Left lung (tissue), 10 donors: ENCODE measurements around the gene DENND1A. TPM values are rescaled to one million over a fixed set of nuclear protein-coding genes. Genes with fewer than 3 reads are reported as not detected.

ENCODE experiments used
- ATAC-seq: fragments of 200-7000 bp; cut with Tn5 transposase; one replicate; pipeline ENCODE4 v1.9.1; 2020; ENCODE audit warnings: moderate library complexity
- DNase-seq, 4 donors: peaks; one replicate each; pipeline ENCODE4 v3.0.0-alpha.2; 2013 to 2020
- H3K27ac ChIP-seq, 2 donors: fragments of 200-600 bp; sonication (generic) in 1 of 2; one replicate each; pipeline versions ENCODE4 v1.5.0 to v1.8.0; 2020 to 2021
- H3K27me3 ChIP-seq, 2 donors: fragments of 200-600 bp; sonication (generic) in 1 of 2; one replicate each; pipeline versions ENCODE4 v1.5.0 to v1.8.0; 2020 to 2021
- H3K36me3 ChIP-seq, 2 donors: fragments of 200-600 bp; sonication (generic) in 1 of 2; one replicate each; pipeline versions ENCODE4 v1.5.0 to v1.8.0; 2020 to 2021
- H3K4me1 ChIP-seq, 2 donors: fragments of 200-600 bp; one replicate each; pipeline ENCODE4 v1.8.0; 2021
- H3K4me3 ChIP-seq, 2 donors: fragments of 200-600 bp; sonication (generic) in 1 of 2; one replicate each; pipeline versions ENCODE4 v1.5.0 to v1.8.0; 2020 to 2021; ENCODE audit warnings: mild to moderate bottlenecking in 1 of 2
- H3K9me3 ChIP-seq, 2 donors: fragments of 200-600 bp; sonication (generic) in 1 of 2; one replicate each; pipeline versions ENCODE4 v1.5.0 to v1.8.0; 2020 to 2021
- CTCF ChIP-seq, 2 donors: fragments of 200-600 bp; sonication (generic) in 1 of 2; IDR thresholded peaks; one replicate each; pipeline versions ENCODE4 v1.5.0 to v1.8.0; 2021; ENCODE audit warnings: antibody characterized with exemption in 2 of 2
- intact Hi-C, 2 donors: fragments of 100-400 bp; cut with DNase I; formaldehyde crosslinking; loops; one replicate each; pipeline versions ENCODE4 v1.11.2 to v1.14.2; 2022
- polyA plus RNA-seq, 6 donors: library from polyadenylated mRNA; unstranded; fragments of 120-200 nt; gene quantifications; one replicate each; pipeline ENCODE4 v1.2.1, GENCODE V29; 2013; ENCODE audit not compliant: insufficient read length in 6 of 6
- total RNA-seq, 2 donors: library from RNA; stranded (reverse); fragmentation: NEBNext Ultra II Directional; extraction: Animal tissue kit (Norgen Biotek cat#: 25700); gene quantifications; one replicate each; pipeline ENCODE4 v1.2.1, GENCODE V29; 2021
- donor health status: DM: no; HTN: yes; CAD: no.
- donor health status: DM: no; HTN: no; CAD: no.

Gene DENND1A
- total and polyA plus RNA-seq, 8 donors, result 8.3 to 23.2 (median 9.7) TPM

GRCh38 chr9:123652416-123652815 is 277.5 kb downstream of the DENND1A start:
- DNase-seq (no peak), ATAC-seq (no peak)
- H3K9me3 ChIP-seq, result no peaks in the 10 kb centered on the region
- H3K4me3 ChIP-seq, result no peak overlapping the region
- H3K27ac ChIP-seq, result no peak overlapping the region
- no peak for TF ChIP-seq CTCF (IDR thresholded peaks at IDR 0.05)
- H3K36me3 ChIP-seq, result peaks cover 0 to 4% of the 10 kb centered on the region in 2 donors
- H3K4me1 ChIP-seq, result no peaks in the 10 kb centered on the region
- H3K27me3 ChIP-seq, result no peaks in the 10 kb centered on the region
- intact Hi-C loops, result no loop called here

GRCh38 chr9:123651871-123652270 is 278.1 kb downstream of the DENND1A start:
- peaks cover 0 to 4% of the 10 kb centered on the region in 2 donors for H3K36me3 ChIP-seq
- no peak for ATAC-seq
- TF ChIP-seq CTCF (IDR thresholded peaks at IDR 0.05), result no peak
- H3K9me3 ChIP-seq, result no peaks in the 10 kb centered on the region
- no peaks in the 10 kb centered on the region for H3K4me1 ChIP-seq
- no peaks in the 10 kb centered on the region for H3K27me3 ChIP-seq
- no peak for DNase-seq
- no peak overlapping the region for H3K27ac ChIP-seq
- intact Hi-C loops, result no loop called here
- H3K4me3 ChIP-seq, result no peak overlapping the region

GRCh38 chr9:123651273-123651672 is 278.7 kb downstream of the DENND1A start:
- peaks cover 0 to 4% of the 10 kb centered on the region in 2 donors for H3K36me3 ChIP-seq
- no peak for TF ChIP-seq CTCF (IDR thresholded peaks at IDR 0.05)
- no peaks in the 10 kb centered on the region for H3K9me3 ChIP-seq
- DNase-seq (no peak), ATAC-seq (no peak)
- H3K4me1 ChIP-seq, result no peaks in the 10 kb centered on the region
- no peaks in the 10 kb centered on the region for H3K27me3 ChIP-seq
- intact Hi-C loops, result no loop called here
- no peak overlapping the region for H3K4me3 ChIP-seq
- H3K27ac ChIP-seq, result no peak overlapping the region

- TF ChIP-seq CTCF (IDR thresholded peaks at IDR 0.05), result no peak
- no peak overlapping the region for H3K27ac ChIP-seq
- no peak for DNase-seq
- H3K4me3 ChIP-seq, result no peak overlapping the region
- no peaks in the 10 kb centered on the region for H3K27me3 ChIP-seq
- ATAC-seq, result no peak
- H3K9me3 ChIP-seq, result no peaks in the 10 kb centered on the region
- no peaks in the 10 kb centered on the region for H3K4me1 ChIP-seq
- peaks cover 0 to 4% of the 10 kb centered on the region in 2 donors for H3K36me3 ChIP-seq
- intact Hi-C loops, result no loop called here
Observed at GRCh38 chr9:123649909-123650308, 280.0 kb downstream of the DENND1A start.

GRCh38 chr9:123647145-123647544 is 282.8 kb downstream of the DENND1A start:
- Histone ChIP-seq H3K36me3 (peaks cover 0 to 7% of the 10 kb centered on the region in 2 donors), H3K4me3 (no peak overlapping the region), H3K27me3 (no peaks in the 10 kb centered on the region), H3K9me3 (no peaks in the 10 kb centered on the region), H3K27ac (no peak overlapping the region), H3K4me1 (peaks cover 0 to 10% of the 10 kb centered on the region in 2 donors)
- ATAC-seq (no peak), DNase-seq (no peak)
- intact Hi-C loops, result no loop called here
- TF ChIP-seq CTCF (IDR thresholded peaks at IDR 0.05), result no peak
